ENCODE results near the gene TRIM8. TPM values are rescaled to one million over a fixed set of nuclear protein-coding genes. Genes with fewer than 3 reads are reported as not detected.
A peak's percentile ranks its signal among the peaks of the same experiment; 100 is the strongest.

TRIM8 gene
- total and polyA plus RNA-seq, 8 donors = 40.0 to 253 (median 75.8) TPM

GRCh38 chr10:102639537-102639936 is 4.7 kb upstream of the TRIM8 start:
- 21 to 35% (median 25%) methylated on average over 2 of the region's 2 CpGs for WGBS, 5 donors
- H3K4me1 ChIP-seq = peaks cover 9 to 20% (median 10%) of the 10 kb centered on the region in 4 donors
- H3K27ac ChIP-seq = no peak overlapping the region
- no peak overlapping the region for H3K4me3 ChIP-seq
- no peaks in the 10 kb centered on the region for H3K27me3 ChIP-seq
- H3K36me3 ChIP-seq = no peaks in the 10 kb centered on the region
- no peaks in the 10 kb centered on the region for H3K9me3 ChIP-seq
- TF ChIP-seq POLR2AphosphoS5 (IDR thresholded peaks at IDR 0.05) = no peak
- intact Hi-C loops (cut with DNase I; ENCODE audit: low total_unique reads) = no loop called here
- no peak for DNase-seq

GRCh38 chr10:102641402-102641801 is 2.9 kb upstream of the TRIM8 start:
- Histone ChIP-seq H3K4me3 (peak overlapping the region; percentile 77 to 97 (median 89)), H3K9me3 (no peaks in the 10 kb centered on the region), H3K27me3 (no peaks in the 10 kb centered on the region), H3K36me3 (no peaks in the 10 kb centered on the region), H3K27ac (peak overlapping the region; percentile 55 to 100 (median 99)), H3K4me1 (peaks cover 1 to 20% (median 12%) of the 10 kb centered on the region in 4 donors)
- TF ChIP-seq POLR2A (IDR thresholded peaks at IDR 0.05) = no peak
- TF ChIP-seq POLR2AphosphoS5 (IDR thresholded peaks at IDR 0.05) = no peak
- TF ChIP-seq EP300 (IDR thresholded peaks at IDR 0.05) = no peak
- no peak for TF ChIP-seq CTCF (IDR thresholded peaks at IDR 0.05)
- WGBS, 5 donors = 10 to 23% (median 11%) methylated on average over 7 of the region's 7 CpGs
- peak in 1 of 2 donors; percentile 79 for DNase-seq
- intact Hi-C loops (cut with DNase I; ENCODE audit: low total_unique reads) = no loop called here

- TF ChIP-seq EP300 (IDR thresholded peaks at IDR 0.05) (no peak), POLR2A (IDR thresholded peaks at IDR 0.05) (peak in 1 of 4 donors; percentile 54), CTCF (IDR thresholded peaks at IDR 0.05) (no peak), POLR2AphosphoS5 (IDR thresholded peaks at IDR 0.05) (peak; percentile 24 to 84 (median 78))
- peak overlapping the region; percentile 77 to 97 (median 89) for H3K4me3 ChIP-seq
- H3K27ac ChIP-seq = peak overlapping the region; percentile 86 to 100 (median 99)
- H3K36me3 ChIP-seq = no peaks in the 10 kb centered on the region
- H3K4me1 ChIP-seq = peaks cover 8 to 27% (median 19%) of the 10 kb centered on the region in 4 donors
- H3K9me3 ChIP-seq = no peaks in the 10 kb centered on the region
- DNase-seq = peak; percentile 99
- intact Hi-C loops (cut with DNase I; ENCODE audit: low total_unique reads) = no loop called here
- 0 to 1% (median 1%) methylated on average over 30 to 77 of the region's 77 CpGs for WGBS, 5 donors
- no peaks in the 10 kb centered on the region for H3K27me3 ChIP-seq
Measured at GRCh38 chr10:102641880-102642735, 2.2 kb upstream of the TRIM8 start.

- WGBS, 5 donors = 0 to 1% (median 0%) methylated on average over 40 to 45 of the region's 45 CpGs
- Histone ChIP-seq H3K9me3 (no peaks in the 10 kb centered on the region), H3K27ac (peak overlapping the region; percentile 86 to 100 (median 99)), H3K4me3 (peak overlapping the region; percentile 77 to 97 (median 89)), H3K36me3 (peaks cover 0 to 4% (median 2%) of the 10 kb centered on the region in 4 donors), H3K27me3 (no peaks in the 10 kb centered on the region), H3K4me1 (peaks cover 16 to 34% (median 26%) of the 10 kb centered on the region in 4 donors)
- TF ChIP-seq POLR2AphosphoS5 (IDR thresholded peaks at IDR 0.05) (peak in 2 of 3 donors; percentile 37 to 40), POLR2A (IDR thresholded peaks at IDR 0.05) (no peak)
- intact Hi-C loops (cut with DNase I; ENCODE audit: low total_unique reads) = no loop called here
- DNase-seq = peak; percentile 68 to 82
Measured at GRCh38 chr10:102642736-102643335, 1.4 kb upstream of the TRIM8 start.

- intact Hi-C loops (cut with DNase I; ENCODE audit: low total_unique reads) = no loop called here
- H3K4me1 ChIP-seq = peaks cover 22 to 41% (median 33%) of the 10 kb centered on the region in 4 donors
- H3K27ac ChIP-seq = peak overlapping the region; percentile 86 to 100 (median 99)
- peak; percentile 65 to 90 for DNase-seq
- no peak for TF ChIP-seq EP300 (IDR thresholded peaks at IDR 0.05)
- TF ChIP-seq POLR2AphosphoS5 (IDR thresholded peaks at IDR 0.05) = peak in 1 of 3 donors; percentile 63
- TF ChIP-seq POLR2A (IDR thresholded peaks at IDR 0.05) = no peak
- TF ChIP-seq CTCF (IDR thresholded peaks at IDR 0.05) = no peak
- no peaks in the 10 kb centered on the region for H3K9me3 ChIP-seq
- WGBS, 5 donors = 0 to 3% (median 0%) methylated on average over 46 to 75 of the region's 76 CpGs
- no peaks in the 10 kb centered on the region for H3K27me3 ChIP-seq
- H3K4me3 ChIP-seq = peak overlapping the region; percentile 77 to 97 (median 89)
- peaks cover 0 to 11% (median 4%) of the 10 kb centered on the region in 4 donors for H3K36me3 ChIP-seq
Measured at GRCh38 chr10:102643336-102644065, 778 bp upstream of the TRIM8 start.
